GM12878 (cell line): Measurements from ENCODE around the gene TIMM21. TPM values are rescaled to one million over a fixed set of nuclear protein-coding genes. Genes with fewer than 3 reads are reported as not detected.

Experiments
- ATAC-seq: fragments of 200-7000 bp; cut with Tn5 transposase; 3 replicates; pipeline ENCODE4 v1.9.1; 2020; ENCODE audit warnings: mild to moderate bottlenecking, moderate library complexity
- BruUV-seq: library from RNA; stranded (reverse); fragments of 400-500 nt; replicated peaks from 2 replicates; lab custom pipeline; 2021; lab: Mats Ljungman, UMichigan
- CTCF ChIA-PET: fragments of 300-600 bp; sonication (Branson Sonifier 250); formaldehyde crosslinking; extraction: SDS; loops from one replicate; lab custom pipeline; 2021; ENCODE audit warnings: inconsistent platforms; lab: Yijun Ruan, JAX
- POLR2A ChIA-PET: fragments of 350-600 bp; formaldehyde crosslinking; extraction: SDS; loops from one replicate; lab custom pipeline; 2021; ENCODE audit warnings: inconsistent platforms; lab: Charles Lee
- RAD21 ChIA-PET: fragments of 300-600 bp; sonication (Branson Sonifier 250); formaldehyde crosslinking; loops from one replicate; lab custom pipeline; 2023; ENCODE audit warnings: antibody characterized with exemption; ENCODE audit not compliant: unreplicated experiment; lab: Charles Lee
- SMC1A ChIA-PET: fragments of 300-600 bp; sonication (Branson Sonifier 250); formaldehyde crosslinking; loops from one replicate; lab custom pipeline; 2023; ENCODE audit not compliant: unreplicated experiment, uncharacterized antibody; lab: Charles Lee
- DNase-seq: peaks from one replicate; pipeline ENCODE4 v3.0.0-alpha.2; 2011; ENCODE audit warnings: low read depth, low spot score
- FAIRE-seq: peaks from 3 replicates; lab custom pipeline; 2011; peaks lifted over from hg19 to GRCh38; lab: Jason Lieb, UNC
- H2AFZ ChIP-seq: 2 replicates; pipeline ENCODE4 v1.6.0; 2011; ENCODE audit warnings: low read depth, low read length, control low read depth; ENCODE audit not compliant: control insufficient read depth
- H3K27ac ChIP-seq: 2 replicates; pipeline ENCODE4 v1.5.1; 2011; ENCODE audit warnings: control low read depth; ENCODE audit not compliant: control insufficient read depth, insufficient read depth
- H3K27me3 ChIP-seq, 2 experiments: replicated peaks in 1 of 2; 2 replicates each; pipeline versions ENCODE4 v1.6.0 to v1.6.1; 2011; ENCODE audit warnings: low read length in 1 of 2; ENCODE audit not compliant: control insufficient read depth in 2 of 2, insufficient read depth in 2 of 2
- H3K36me3 ChIP-seq, 2 experiments: 2 replicates each; pipeline ENCODE4 v1.5.1; 2011; ENCODE audit warnings: low read length in 1 of 2; ENCODE audit not compliant: control insufficient read depth in 2 of 2, insufficient read depth in 2 of 2
- H3K4me1 ChIP-seq: 2 replicates; pipeline ENCODE4 v1.6.1; 2011; ENCODE audit warnings: mild to moderate bottlenecking, low read length, moderate library complexity, mixed read lengths; ENCODE audit not compliant: control insufficient read depth, insufficient read depth
- H3K4me2 ChIP-seq: 2 replicates; pipeline ENCODE4 v1.6.0; 2011; ENCODE audit warnings: control low read depth; ENCODE audit not compliant: control insufficient read depth, insufficient read depth
- H3K4me3 ChIP-seq: fragments of 200-600 bp; sonication (generic); 2 replicates; pipeline ENCODE4 v1.5.1; 2016
- H3K79me2 ChIP-seq: 2 replicates; pipeline ENCODE4 v1.6.0; 2011; ENCODE audit warnings: low read length; ENCODE audit not compliant: control insufficient read depth, insufficient read depth
- H3K9ac ChIP-seq: 2 replicates; pipeline ENCODE4 v1.8.0; 2011; ENCODE audit warnings: low read length, control low read depth, mixed read lengths; ENCODE audit not compliant: control insufficient read depth, insufficient read depth
- H3K9me3 ChIP-seq: replicated peaks from 3 replicates; pipeline ENCODE4 v1.5.1; 2011; ENCODE audit warnings: mild to moderate bottlenecking, low read length; ENCODE audit not compliant: control insufficient read depth, insufficient read depth
- H4K20me1 ChIP-seq: 2 replicates; pipeline ENCODE4 v1.6.0; 2011; ENCODE audit not compliant: control insufficient read depth, insufficient read depth
- BCL3 ChIP-seq: IDR thresholded peaks from 2 replicates; pipeline ENCODE4 v1.6.1; 2011; ENCODE audit warnings: borderline replicate concordance, low read depth, mild to moderate bottlenecking, moderate library complexity, low read length; ENCODE audit not compliant: insufficient read depth, poor library complexity, severe bottlenecking
- CUX1 ChIP-seq: IDR thresholded peaks from 2 replicates; pipeline ENCODE4 v1.6.1; 2012; ENCODE audit warnings: improper control_type of control experiment, low read depth, low read length; ENCODE audit not compliant: insufficient replicate concordance
- FOXK2 ChIP-seq: fragments of 450-650 bp; IDR thresholded peaks from 2 replicates; pipeline ENCODE4 v1.6.1; 2017; ENCODE audit warnings: mild to moderate bottlenecking, moderate library complexity
- HDAC2 ChIP-seq: fragments of 200-600 bp; sonication (generic); IDR thresholded peaks from 2 replicates; pipeline ENCODE4 v1.6.1; 2017
- MEF2B ChIP-seq: fragments of 450-650 bp; IDR thresholded peaks from 2 replicates; pipeline ENCODE4 v1.6.1; 2018; ENCODE audit warnings: mild to moderate bottlenecking, moderate library complexity; ENCODE audit not compliant: partially characterized antibody, poor library complexity, severe bottlenecking
- PML ChIP-seq: IDR thresholded peaks from 2 replicates; pipeline ENCODE4 v1.6.1; 2012; ENCODE audit warnings: low read length, inconsistent platforms
- SP1 ChIP-seq: IDR thresholded peaks from one replicate; pipeline ENCODE4 v1.6.1; 2011; ENCODE audit warnings: low read depth, low read length
- SREBF1 ChIP-seq: IDR thresholded peaks from 2 replicates; pipeline ENCODE4 v1.6.1; 2012; ENCODE audit warnings: mild to moderate bottlenecking, low read length
- USF2 ChIP-seq: IDR thresholded peaks from 2 replicates; pipeline ENCODE4 v1.6.1; 2011; ENCODE audit warnings: low read depth, low read length, improper control_type of control experiment, borderline replicate concordance
- ZBTB40 ChIP-seq: fragments of 450-650 bp; IDR thresholded peaks from 2 replicates; pipeline ENCODE4 v1.6.1; 2016; ENCODE audit warnings: mild to moderate bottlenecking, moderate library complexity, borderline replicate concordance
- ZZZ3 ChIP-seq: IDR thresholded peaks from 2 replicates; pipeline ENCODE4 v1.6.1; 2011; ENCODE audit warnings: low read depth; ENCODE audit not compliant: control insufficient read depth, insufficient read length
- WGBS: methylation state at CpG from one replicate; pipeline ENCODE4 v1.1.6; 2016; ENCODE audit warnings: low lambda C conversion rate; ENCODE audit not compliant: insufficient replicate concordance, insufficient coverage; ENCODE audit errors: missing lambda C conversion rate; 5-methylcytosine and 5-hydroxymethylcytosine counted together
- in situ Hi-C: fragments of 300-500 bp; cut with MboI; formaldehyde crosslinking; loops from 9 replicates; pipeline ENCODE4 v1.14.3; 2018; ENCODE audit warnings: mixed read lengths
- intact Hi-C: fragments of 100-400 bp; cut with micrococcal nuclease; formaldehyde crosslinking; loops from one replicate; pipeline ENCODE4 v1.14.2; 2022; ENCODE audit not compliant: unreplicated experiment
- polyA plus RNA-seq, 11 experiments: library from polyadenylated mRNA; depleted of rRNA in 4 of 11; unstranded in 6 of 11; stranded (reverse) in 5 of 11; fragments of >200 nt; fragmentation: Nextera tagmentation in 4 of 11; fragmentation: Illumina TruSeq in 1 of 11; extraction: Ambion mirVana in 4 of 11; extraction: Trizol in 1 of 11; gene quantifications; 1 replicate in 1 of 11; 2 replicates in 10 of 11; pipeline versions ENCODE4 v1.2.1 to v1.2.3, GENCODE V29; 2011 to 2016; ENCODE audit warnings: inconsistent platforms in 2 of 11, missing spikeins in 2 of 11, low read depth in 1 of 11
- total RNA-seq, 4 experiments: library from RNA; depleted of rRNA in 3 of 4; stranded (reverse); fragments of >200 nt in 3 of 4; fragmentation: Illumina TruSeq in 1 of 4; extraction: Trizol in 1 of 4; gene quantifications; 2 replicates each; pipeline versions ENCODE4 v1.2.1 to v1.2.3, GENCODE V29; 2013 to 2021

TIMM21 gene
- total and polyA plus RNA-seq, 10 of the 15 experiments (the other 5 are each of a cell fraction or from before 2014, with no cell fraction given) = 39.5 to 203 (median 83.4) TPM

GRCh38 chr18:74115046-74115445 lies 33.3 kb upstream of the TIMM21 start:
- H4K20me1 ChIP-seq = no peaks in the 10 kb centered on the region
- ChIA-PET CTCF (no interaction called here), POLR2A (no interaction called here), RAD21 (no interaction called here), SMC1A (no interaction called here)
- H3K79me2 ChIP-seq = no peaks in the 10 kb centered on the region
- no peak overlapping the region for H2AFZ ChIP-seq
- no peak overlapping the region for H3K27ac ChIP-seq
- H3K36me3 ChIP-seq = no peaks in the 10 kb centered on the region
- H3K27me3 ChIP-seq = no peaks in the 10 kb centered on the region; a peak in 1 of 4 replicates
- H3K9ac ChIP-seq = no peak overlapping the region
- H3K4me2 ChIP-seq = no peak overlapping the region
- no peak for ATAC-seq
- H3K9me3 ChIP-seq = no peaks in the 10 kb centered on the region
- WGBS = 11% methylated on average over 4 of the region's 4 CpGs
- DNase-seq = no peak
- no peaks in the 10 kb centered on the region for H3K4me1 ChIP-seq
- no peak overlapping the region for H3K4me3 ChIP-seq
- intact Hi-C loops = loop anchor here (10.0 kb wide), 1 partner anchor 1350 kb away; no protein-coding TSS in a partner anchor
- BruUV-seq = no TSS peak
- in situ Hi-C loops = loop anchor here (25.0 kb wide), 1 partner anchor 1353 kb away; no protein-coding TSS in a partner anchor
- FAIRE-seq = no peak
- no peak for TF ChIP-seq ZZZ3
- TF ChIP-seq MEF2B = no peak
- no peak for TF ChIP-seq SREBF1
- no peak for TF ChIP-seq ZBTB40
- no peak for TF ChIP-seq FOXK2
- TF ChIP-seq CUX1 = no peak
- TF ChIP-seq BCL3 = no peak
- TF ChIP-seq SP1 = no peak
- TF ChIP-seq HDAC2 = no peak
- no peak for TF ChIP-seq USF2
- TF ChIP-seq PML = no peak
